NCI-H1694 (cell line): Measurements from ENCODE around the gene EZR.

Experiments used
- DNase-seq: peaks from one replicate; lab custom pipeline; 2025; lab: John Stamatoyannopoulos, UW

Gene EZR

GRCh38 chr6:158760618-158761250 is 58.4 kb downstream of the EZR start:
- DNase-seq: no peak

GRCh38 chr6:158759966-158760617 is 59.1 kb downstream of the EZR start:
- no peak for DNase-seq

GRCh38 chr6:158758941-158759479 is 60.2 kb downstream of the EZR start:
- peak; percentile 27 for DNase-seq

GRCh38 chr6:158758451-158758860 is 60.7 kb downstream of the EZR start:
- peak; percentile 66 for DNase-seq

- DNase-seq: no peak
These were observed 61.4 kb downstream of the EZR start for GRCh38 chr6:158757753-158758090.

DNA sequence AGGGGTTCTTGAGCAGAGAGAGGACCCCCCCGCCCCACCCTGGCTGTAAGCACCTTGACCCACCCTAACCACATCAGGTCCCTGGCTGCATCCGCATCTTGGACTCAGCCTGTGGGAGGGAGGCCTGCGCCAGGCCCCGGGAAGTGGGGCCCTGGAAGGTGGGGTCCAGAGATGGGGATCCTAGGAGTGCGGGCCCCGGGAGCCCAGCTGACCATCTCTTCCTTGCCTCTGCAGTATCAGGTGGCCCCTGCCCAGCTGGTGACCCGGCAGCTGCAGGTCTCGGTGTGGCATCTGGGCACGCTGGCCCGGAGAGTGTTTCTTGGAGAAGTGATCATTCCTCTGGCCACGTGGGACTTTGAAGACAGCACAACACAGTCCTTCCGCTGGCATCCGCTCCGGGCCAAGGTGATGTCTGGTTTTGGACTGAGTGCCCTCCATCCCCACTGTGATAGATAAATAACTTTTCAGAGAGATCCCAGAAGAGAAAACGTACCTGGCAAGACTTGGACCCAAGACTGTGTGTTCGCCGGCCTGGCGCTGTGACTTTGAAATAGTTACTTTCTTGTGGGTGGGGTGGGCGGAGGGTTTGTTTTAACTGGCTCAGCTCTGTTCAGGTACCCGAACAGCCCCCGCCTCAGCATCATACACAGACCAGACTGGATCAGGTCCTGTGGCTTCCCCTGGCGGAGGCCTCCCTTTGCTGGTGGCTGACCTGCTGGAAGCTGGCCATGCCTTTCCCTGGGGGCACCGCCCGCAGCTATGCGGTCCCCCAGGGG is 62.0 kb downstream of the EZR start:
- no peak for DNase-seq

DNA sequence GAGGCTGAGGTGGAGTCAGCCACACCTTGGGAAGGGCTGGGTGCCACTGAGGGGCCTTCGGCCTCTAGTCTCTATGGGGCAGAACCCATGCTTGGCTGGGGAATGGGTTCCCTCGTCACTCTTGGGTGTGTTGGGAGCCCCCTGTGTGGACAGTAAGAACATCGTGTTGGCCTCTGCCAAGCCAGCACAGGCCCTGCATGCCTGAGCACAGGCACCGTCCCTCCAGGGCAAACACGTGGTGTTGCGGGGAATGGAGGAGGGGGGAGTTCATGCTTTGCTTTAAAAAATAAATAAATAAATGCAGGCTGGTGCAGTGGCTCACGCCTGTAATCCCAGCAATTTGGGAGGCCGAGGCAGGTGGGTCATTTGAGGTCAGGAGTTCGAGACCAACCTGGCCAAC is 63.0 kb downstream of the EZR start:
- DNase-seq: no peak

DNA sequence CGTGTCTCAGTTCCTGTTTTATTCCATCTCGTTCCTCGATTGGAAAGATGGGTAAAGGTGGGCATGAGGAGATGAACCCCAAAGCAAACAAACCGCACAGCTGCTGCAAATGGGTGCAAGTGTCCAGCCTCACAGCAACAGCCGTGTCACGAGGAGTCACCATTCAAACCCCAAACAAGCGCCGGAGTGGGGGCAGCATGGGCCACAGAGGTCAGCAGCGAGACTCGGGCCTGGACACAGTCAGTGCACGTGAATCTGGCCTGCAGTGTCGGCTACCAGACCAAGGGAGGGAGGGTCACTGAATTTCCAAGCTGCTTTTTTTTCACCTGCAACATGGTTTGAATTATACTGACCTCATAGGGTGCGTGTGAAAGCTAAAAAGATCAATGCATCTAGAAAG is 63.5 kb downstream of the EZR start:
- no peak for DNase-seq

DNA sequence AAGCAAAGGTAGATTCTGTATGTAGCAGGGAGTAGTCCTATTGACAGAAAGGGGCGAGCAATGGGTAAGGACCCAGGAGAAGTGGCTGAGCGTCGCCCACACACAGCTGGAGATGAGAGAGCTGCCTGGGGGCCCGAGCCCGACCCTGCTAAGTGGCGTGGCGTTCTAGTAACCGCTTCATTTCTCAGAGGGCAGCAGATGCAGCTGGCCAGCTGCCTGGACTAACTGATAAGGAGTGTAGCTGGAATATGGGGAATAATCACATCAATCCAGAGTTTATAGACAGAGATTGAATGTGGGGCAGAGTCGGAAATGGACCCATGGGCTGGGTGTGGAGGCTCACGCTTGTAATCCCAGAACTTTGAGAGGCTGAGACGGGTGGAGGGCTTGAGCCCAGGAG is 64.4 kb downstream of the EZR start:
- DNase-seq: no peak

GRCh38 chr6:158753811-158754210 is 65.4 kb downstream of the EZR start:
- DNase-seq: no peak

- DNase-seq: peak; percentile 77
These were observed 66.6 kb downstream of the EZR start for GRCh38 chr6:158752613-158753012.

DNA sequence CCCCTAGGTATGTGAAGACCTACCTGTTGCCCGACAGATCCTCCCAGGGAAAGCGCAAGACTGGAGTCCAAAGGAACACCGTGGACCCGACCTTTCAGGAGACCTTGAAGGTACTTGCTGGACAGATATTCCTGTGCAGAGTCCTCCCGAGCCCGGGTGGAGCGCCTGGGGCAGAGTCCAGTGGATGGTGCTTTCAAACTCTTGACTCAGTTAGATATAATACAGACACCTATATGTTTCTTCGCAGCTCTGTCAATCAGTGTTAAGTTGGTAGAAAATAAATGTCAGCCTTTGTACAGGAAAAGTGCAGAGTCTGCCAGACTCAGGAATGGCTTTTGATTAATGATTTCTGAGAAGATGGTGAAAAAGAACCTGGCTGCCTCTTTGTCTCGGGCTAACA is 67.2 kb downstream of the EZR start:
- DNase-seq: no peak

DNA sequence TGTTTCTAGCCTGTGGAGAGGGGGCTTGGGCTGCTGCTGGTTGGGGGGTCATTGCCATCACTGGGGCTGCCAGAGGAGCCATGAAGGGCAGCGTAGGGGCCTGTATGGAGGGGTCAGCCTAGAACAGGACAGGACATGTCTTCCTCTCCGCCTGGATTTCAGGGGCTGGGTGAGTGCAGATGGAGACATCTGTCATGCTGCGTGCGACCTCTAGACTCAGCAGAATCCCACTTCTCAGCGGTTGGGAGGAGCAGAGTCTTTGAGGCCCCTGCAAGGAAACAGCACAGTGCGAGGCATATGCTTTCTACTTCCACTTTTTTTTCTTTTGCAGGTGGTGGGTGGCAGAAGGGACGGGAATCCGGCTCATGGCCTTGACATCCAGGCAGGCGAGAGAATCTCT is 67.9 kb downstream of the EZR start:
- peak; percentile 13 for DNase-seq

DNA sequence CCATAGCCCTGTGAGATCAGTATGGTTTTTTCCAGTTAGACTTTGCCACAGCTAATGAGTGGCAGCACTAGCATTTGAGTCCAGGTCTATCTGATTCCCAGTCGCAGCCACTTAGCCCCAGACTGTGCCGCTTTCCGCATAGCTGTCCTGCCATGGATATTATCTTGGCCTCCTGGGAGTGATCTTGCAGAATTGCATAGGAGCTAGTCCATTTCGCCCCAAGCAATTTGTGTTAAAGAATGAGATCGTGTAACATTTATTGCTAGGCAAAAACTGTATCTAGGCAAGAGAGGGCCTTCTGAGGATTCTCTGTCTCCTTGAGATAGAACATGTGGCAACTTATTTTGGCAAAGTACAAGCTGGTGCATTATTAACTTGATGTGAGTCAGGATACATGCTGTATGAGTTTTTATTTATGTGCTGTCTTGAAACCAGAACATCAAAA is 74.2 kb downstream of the EZR start:
- no peak for DNase-seq

DNA sequence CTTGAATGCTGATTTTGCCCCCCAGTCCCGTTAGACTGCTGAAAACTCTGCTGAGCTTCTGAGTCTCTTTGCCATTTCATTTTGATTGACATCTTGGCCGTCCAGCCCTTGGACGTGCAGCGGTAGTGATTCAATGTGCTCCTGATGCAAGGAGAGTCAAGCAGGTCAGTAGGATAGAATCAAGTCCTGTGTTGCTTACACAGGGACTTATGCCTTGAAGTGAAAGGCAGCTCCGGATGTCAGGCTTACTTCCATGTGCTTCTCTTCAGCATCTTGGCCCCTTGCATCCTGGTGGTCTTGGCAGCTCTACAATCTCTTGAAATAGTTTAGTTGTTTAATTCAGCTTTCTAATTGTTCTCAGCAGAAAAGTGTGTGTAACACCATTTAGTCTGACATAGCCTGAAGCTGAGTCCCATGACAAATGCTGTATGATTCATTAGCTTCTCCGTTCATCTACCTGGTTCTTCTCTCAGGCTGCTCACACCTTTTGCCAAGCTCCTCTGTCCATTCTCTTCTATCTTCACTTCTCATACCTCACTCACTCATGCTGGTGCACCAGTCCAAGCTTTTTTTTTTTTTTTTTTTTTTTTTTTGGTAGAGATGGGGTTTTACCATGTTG is 76.0 kb downstream of the EZR start:
- no peak for DNase-seq

- DNase-seq: no peak
These were observed 79.5 kb downstream of the EZR start for GRCh38 chr6:158739673-158740072.

DNA sequence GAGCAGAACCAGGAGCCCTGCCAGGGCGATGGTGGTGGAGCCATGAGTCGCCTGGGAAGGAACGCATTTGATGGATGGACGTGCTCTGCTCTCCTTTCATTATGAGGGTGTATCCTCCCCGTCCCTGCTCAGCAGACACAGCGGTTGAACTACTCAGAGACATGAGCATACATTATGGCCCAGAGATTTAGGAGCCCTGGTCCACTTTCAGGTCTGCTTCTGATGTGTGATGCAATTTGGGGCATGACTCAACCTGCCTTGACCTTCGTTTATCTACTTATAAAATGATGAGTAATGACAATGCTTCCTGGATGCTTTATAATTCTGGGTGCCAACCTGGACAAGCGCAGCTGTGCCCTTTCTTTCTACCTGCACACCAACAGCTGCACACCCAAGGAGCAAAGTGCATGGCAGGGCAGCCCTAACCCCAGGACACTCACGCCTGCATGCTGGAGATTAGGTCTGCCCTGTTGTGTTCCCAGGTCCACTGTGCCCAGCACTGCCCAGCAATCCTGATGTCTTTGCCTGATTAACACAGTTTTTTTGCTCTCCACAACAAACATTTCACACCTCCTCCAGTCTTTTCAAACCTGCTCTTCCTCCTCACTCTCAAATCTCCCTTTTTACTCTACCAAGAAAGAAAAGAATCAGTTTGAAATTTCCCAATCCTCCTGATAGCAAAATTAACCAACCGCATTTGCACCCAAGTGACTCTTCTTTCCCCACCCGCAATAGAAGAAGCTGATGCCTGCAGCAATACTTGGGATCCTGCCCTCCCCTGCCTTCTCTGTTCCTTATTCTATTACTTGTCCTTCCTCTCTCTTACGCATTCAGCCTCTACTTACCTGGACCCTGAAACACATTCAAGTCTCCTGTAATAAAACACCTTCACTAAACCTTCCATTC is 81.2 kb downstream of the EZR start:
- no peak for DNase-seq

DNA sequence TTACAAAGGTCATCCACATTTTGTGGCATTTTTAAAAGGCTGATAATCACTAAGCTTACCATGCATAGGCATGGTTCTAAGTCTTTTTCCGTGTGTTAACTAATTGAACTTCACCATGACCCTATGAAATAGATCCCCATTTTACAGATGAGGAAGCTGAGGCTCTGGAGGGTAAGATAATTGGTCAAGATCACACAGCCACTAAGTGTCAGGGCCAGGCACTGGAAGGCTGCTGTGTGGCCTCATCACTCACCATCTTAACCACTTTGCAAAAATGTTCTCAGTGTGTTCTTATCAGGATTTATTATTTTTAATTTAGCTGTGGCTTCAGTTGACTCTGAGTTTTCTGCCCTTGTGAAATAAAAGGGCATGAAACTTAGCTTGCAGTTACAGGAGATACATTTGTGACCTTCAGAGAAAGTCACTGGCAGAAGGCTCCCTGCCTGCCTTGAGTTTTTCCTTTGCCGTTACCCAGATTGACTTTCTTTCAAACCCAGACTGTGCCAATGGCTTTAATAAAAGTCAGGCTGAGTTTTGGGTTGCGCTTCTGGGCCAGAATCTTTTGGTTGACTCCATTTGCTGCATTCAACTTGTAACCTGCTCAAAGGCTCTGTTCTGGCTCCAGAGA is 82.0 kb downstream of the EZR start:
- no peak for DNase-seq

- no peak for DNase-seq
These were observed 84.2 kb downstream of the EZR start for GRCh38 chr6:158735009-158735408.

DNA sequence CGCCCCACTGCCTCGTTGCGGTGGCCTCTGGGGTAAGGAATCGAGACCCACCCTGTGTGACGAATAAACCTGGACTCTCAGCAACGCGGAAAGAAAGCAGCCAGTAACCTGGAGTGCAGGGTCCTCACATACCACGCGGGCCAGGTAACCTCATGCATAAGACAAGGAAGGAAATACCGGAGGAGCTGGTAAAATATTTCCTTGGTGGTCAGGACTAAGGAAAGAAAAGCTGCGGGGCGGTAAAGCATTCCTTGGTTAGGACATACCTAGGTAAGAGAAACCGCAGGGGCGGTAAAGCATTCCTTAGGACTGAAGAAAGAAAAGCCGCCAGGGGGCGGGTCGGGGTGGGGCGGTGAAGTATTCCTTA is 88.6 kb downstream of the EZR start:
- no peak for DNase-seq

DNA sequence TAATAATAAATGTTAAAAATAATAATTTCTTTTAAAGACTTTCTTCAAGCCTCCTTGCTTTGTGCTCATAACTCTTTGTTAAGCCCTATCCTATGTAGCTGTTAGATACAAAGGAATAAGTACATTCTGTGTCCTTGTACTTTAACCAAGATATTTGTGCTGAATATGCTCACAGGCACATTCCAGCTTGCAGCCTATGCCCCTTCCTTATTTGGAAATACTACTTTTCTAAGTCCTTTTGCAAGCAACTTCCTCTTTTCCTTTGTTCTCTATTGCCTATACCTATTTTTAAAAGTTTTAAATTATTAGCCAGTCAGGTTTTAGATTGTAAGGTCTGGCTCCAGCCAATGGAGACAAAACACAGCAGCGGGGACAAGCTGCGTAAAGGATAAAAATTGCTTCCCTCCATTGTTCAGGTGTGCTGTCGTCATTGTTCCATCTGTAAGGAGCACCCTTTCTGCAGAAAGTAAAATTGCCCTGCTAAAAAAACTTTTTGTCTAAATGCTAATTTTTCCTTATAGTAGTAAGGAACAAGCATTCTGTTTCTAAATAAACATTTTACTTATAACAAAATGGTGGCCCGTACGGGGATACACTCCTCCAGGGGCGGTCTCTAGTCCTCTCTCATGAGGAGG is 89.1 kb downstream of the EZR start:
- DNase-seq: no peak
